HepG2 (cell line): ENCODE measurements around the gene RECQL. TPM values are rescaled to one million over a fixed set of nuclear protein-coding genes. Genes with fewer than 3 reads are reported as not detected.

Source experiments
- ATAC-seq: fragments of 200-7000 bp; cut with Tn5 transposase; 3 replicates; pipeline ENCODE4 v1.9.1; 2020; ENCODE audit warnings: mild to moderate bottlenecking, moderate library complexity
- BruUV-seq: library from RNA; stranded (reverse); fragments of 400-500 nt; replicated peaks from 2 replicates; lab custom pipeline; 2021; lab: Mats Ljungman, UMichigan
- CTCF ChIA-PET: fragments of 300-600 bp; formaldehyde crosslinking; extraction: SDS; loops from one replicate; lab custom pipeline; 2021; ENCODE audit warnings: low total read pairs, inconsistent platforms, low intra/inter-chr PET ratio; lab: Yijun Ruan, JAX
- POLR2A ChIA-PET: fragments of 350-600 bp; sonication (Branson Sonifier 250); formaldehyde crosslinking; loops from one replicate; lab custom pipeline; 2020; ENCODE audit warnings: antibody characterized with exemption, inconsistent platforms; lab: Yijun Ruan, JAX
- DNase-seq: peaks from one replicate; pipeline ENCODE4 v3.0.0-alpha.2; 2015; ENCODE audit warnings: low spot score
- FAIRE-seq: peaks from 3 replicates; lab custom pipeline; 2011; peaks lifted over from hg19 to GRCh38; lab: Jason Lieb, UNC
- H2AFZ ChIP-seq: one replicate; pipeline ENCODE4 v1.6.1; 2011; ENCODE audit warnings: low read length, inconsistent platforms
- H3K27ac ChIP-seq: fragments of 300-600 bp; 3 replicates; pipeline ENCODE4 v1.8.0; 2011; ENCODE audit warnings: mixed run types, mild to moderate bottlenecking, mixed read lengths, low read length, inconsistent platforms; ENCODE audit not compliant: insufficient read depth; ENCODE audit errors: extremely low read length
- H3K27me3 ChIP-seq, 2 experiments: fragments of 200-600 bp in 1 of 2; 2 replicates in 1 of 2; 3 replicates in 1 of 2; pipeline versions ENCODE4 v1.6.0 to v1.8.0; 2011; ENCODE audit warnings: low read length in 2 of 2, mild to moderate bottlenecking in 2 of 2, moderate library complexity in 2 of 2, inconsistent platforms in 1 of 2; ENCODE audit not compliant: insufficient read depth in 2 of 2, control insufficient read depth in 1 of 2
- H3K36me3 ChIP-seq, 2 experiments: fragments of 200-600 bp in 1 of 2; replicated peaks in 1 of 2; 2 replicates in 1 of 2; 3 replicates in 1 of 2; pipeline versions ENCODE4 v1.5.1 to v1.8.0; 2011; ENCODE audit warnings: low read length in 2 of 2, inconsistent platforms in 1 of 2; ENCODE audit not compliant: insufficient read depth in 2 of 2, control insufficient read depth in 1 of 2
- H3K4me1 ChIP-seq: 2 replicates; pipeline ENCODE4 v1.5.1; 2012; ENCODE audit warnings: low read length, inconsistent platforms; ENCODE audit not compliant: insufficient read depth
- H3K4me2 ChIP-seq: 2 replicates; pipeline ENCODE4 v1.6.0; 2011; ENCODE audit warnings: low read depth, low read length, inconsistent platforms
- H3K4me3 ChIP-seq, 3 experiments: fragments of 200-600 bp in 1 of 3; sonication (generic), shearing (Covaris generic) in 1 of 3; replicated peaks in 1 of 3; 2 replicates each; pipeline ENCODE4 v1.5.1; 2011 to 2016; ENCODE audit warnings: low read length in 3 of 3, inconsistent platforms in 2 of 3, low read depth in 2 of 3, mild to moderate bottlenecking in 2 of 3, control low read depth in 1 of 3, mixed read lengths in 1 of 3; ENCODE audit not compliant: insufficient read depth in 1 of 3
- H3K79me2 ChIP-seq: one replicate; pipeline ENCODE4 v1.6.1; 2011; ENCODE audit warnings: low read length, inconsistent platforms; ENCODE audit not compliant: insufficient read depth
- H3K9ac ChIP-seq: 2 replicates; pipeline ENCODE4 v1.6.0; 2011; ENCODE audit warnings: mild to moderate bottlenecking, low read depth, low read length, inconsistent platforms; ENCODE audit not compliant: insufficient read depth
- H3K9me3 ChIP-seq: 2 replicates; pipeline ENCODE4 v1.5.1; 2012; ENCODE audit warnings: mild to moderate bottlenecking, low read length
- H4K20me1 ChIP-seq: 2 replicates; pipeline ENCODE4 v1.6.0; 2011; ENCODE audit warnings: inconsistent platforms, mild to moderate bottlenecking, low read length, moderate library complexity; ENCODE audit not compliant: insufficient read depth
- ARID4A ChIP-seq: sonication (generic); formaldehyde crosslinking; IDR thresholded peaks from 2 replicates; pipeline ENCODE4 v1.5.0; 2020; ENCODE audit warnings: mild to moderate bottlenecking, missing genetic modification reagents, borderline replicate concordance
- GTF3A ChIP-seq: sonication (generic); formaldehyde crosslinking; conservative IDR thresholded peaks from 2 replicates; pipeline ENCODE4 v1.4.0; 2020; ENCODE audit warnings: mild to moderate bottlenecking, missing genetic modification reagents
- MBNL3 ChIP-seq: fragments of 250-450 bp; sonication (Bioruptor Pico); conservative IDR thresholded peaks from 2 replicates; pipeline ENCODE4 v1.8.0; 2022; ENCODE audit warnings: mild to moderate bottlenecking, inconsistent platforms
- MYNN ChIP-seq: sonication (generic); formaldehyde crosslinking; IDR thresholded peaks from 2 replicates; pipeline ENCODE4 v1.4.0; 2020; ENCODE audit warnings: mild to moderate bottlenecking, low read depth, missing genetic modification reagents
- PPARG ChIP-seq: conservative IDR thresholded peaks from 2 replicates; pipeline ENCODE4 v1.6.1; 2016; ENCODE audit warnings: missing biosample characterization, missing genetic modification reagents
- RAD51 ChIP-seq: fragments of 450-650 bp; IDR thresholded peaks from 2 replicates; pipeline ENCODE4 v1.6.1; 2016; ENCODE audit warnings: borderline replicate concordance
- ZNF335 ChIP-seq: sonication (generic); formaldehyde crosslinking; IDR thresholded peaks from 2 replicates; pipeline ENCODE4 v1.4.0; 2020; ENCODE audit warnings: missing genetic modification reagents
- ZNF552 ChIP-seq: sonication (generic); formaldehyde crosslinking; IDR thresholded peaks from 2 replicates; pipeline ENCODE4 v1.9.0; 2022; ENCODE audit warnings: missing genetic modification reagents, mild to moderate bottlenecking, borderline replicate concordance
- ZSCAN30 ChIP-seq: sonication (generic); formaldehyde crosslinking; IDR thresholded peaks from 2 replicates; pipeline ENCODE4 v1.5.0; 2020; ENCODE audit warnings: mild to moderate bottlenecking, missing genetic modification reagents
- WGBS: methylation state at CpG from one replicate; pipeline ENCODE4 v1.1.6; 2017; ENCODE audit warnings: low lambda C conversion rate; 5-methylcytosine and 5-hydroxymethylcytosine counted together
- in situ Hi-C: cut with HindIII; loops from 2 replicates; pipeline ENCODE4 v1.10.0; 2017; ENCODE audit warnings: low pct_unique_long_range_greater_than_20kb; ENCODE audit not compliant: extremely low pct_ligation_motif_present
- intact Hi-C: fragments of 100-400 bp; cut with micrococcal nuclease; formaldehyde crosslinking; loops from one replicate; pipeline ENCODE4 v1.10.0; 2022; ENCODE audit not compliant: unreplicated experiment
- polyA plus RNA-seq, 8 experiments: library from polyadenylated mRNA; depleted of rRNA in 3 of 8; stranded (reverse) in 7 of 8; unstranded in 1 of 8; fragments of >200 nt; fragmentation: Illumina TruSeq in 4 of 8; extraction: Trizol in 4 of 8; gene quantifications; 2 replicates each; pipeline versions ENCODE4 v1.2.1 to v1.2.3, GENCODE V29; 2011 to 2016; ENCODE audit warnings: low read depth in 4 of 8, missing spikeins in 1 of 8, mixed read lengths in 1 of 8; ENCODE audit not compliant: insufficient read depth in 1 of 8
- total RNA-seq, 5 experiments: library from RNA; depleted of rRNA; stranded (reverse); fragments of >200 nt; fragmentation: Illumina TruSeq; extraction: Trizol; gene quantifications; 2 replicates each; pipeline ENCODE4 v1.2.3, GENCODE V29; 2016; ENCODE audit warnings: low read depth in 1 of 5

Gene RECQL
- total and polyA plus RNA-seq, 2 of the 13 experiments (the other 11 are each of a cell fraction or from before 2014, with no cell fraction given): 7.2 to 41.5 TPM

GRCh38 chr12:21505888-21506287 is 4.5 kb upstream of the RECQL start:
- POLR2A ChIA-PET: no interaction called here

More at GRCh38 chr12:21505888-21506287, 4.5 kb upstream of the RECQL start:
- Histone ChIP-seq H3K4me3 (no peak overlapping the region), H2AFZ (no peak overlapping the region), H3K36me3 (peaks cover 1 to 19% of the 10 kb centered on the region in 2 experiments; a peak in 3 of 5 replicates), H3K27me3 (no peaks in the 10 kb centered on the region; a peak in 1 of 5 replicates), H3K9me3 (no peaks in the 10 kb centered on the region), H3K4me2 (no peak overlapping the region), H3K4me1 (peaks cover 19% of the 10 kb centered on the region), H3K27ac (no peak overlapping the region), H4K20me1 (peaks cover 3% of the 10 kb centered on the region; the same call in 1 of the 2 replicates), H3K9ac (no peak overlapping the region), H3K79me2 (peaks cover 49% of the 10 kb centered on the region)
- in situ Hi-C loops: loop anchor here (25.0 kb wide), 1 partner anchor 531 kb away; the partner anchor contains the start of gene CMAS
- no peak for DNase-seq
- intact Hi-C loops: loop anchor here (1.0 to 10.0 kb wide), 3 partner anchors 69 to 197 kb away; partner anchors contain the start of genes LDHB and PYROXD1
- ATAC-seq: no peak
- BruUV-seq: no TSS peak
- TF ChIP-seq RAD51 (no peak), MYNN (CRISPR knock-in tag) (no peak), ZSCAN30 (CRISPR knock-in tag) (no peak), ARID4A (CRISPR knock-in tag) (no peak), ZNF335 (no peak), PPARG (CRISPR knock-in tag) (no peak), GTF3A (CRISPR knock-in tag) (no peak), ZNF552 (CRISPR knock-in tag) (no peak), MBNL3 (CRISPR knock-in tag) (no peak)
- no peak for FAIRE-seq
- 64% methylated on average over 2 of the region's 2 CpGs for WGBS
- CTCF ChIA-PET: no interaction called here
